GM10266 (cell line): Measurements from ENCODE around the gene GEMIN5.

Source experiments
- DNase-seq: peaks from one replicate; pipeline ENCODE4 v3.0.0; 2012; ENCODE audit errors: extremely low spot score
- CTCF ChIP-seq: IDR thresholded peaks from 2 replicates; pipeline ENCODE4 v1.5.1; 2012; ENCODE audit warnings: mild to moderate bottlenecking, low read depth; ENCODE audit not compliant: control insufficient read depth, insufficient read depth; ENCODE audit errors: missing control alignments

Gene GEMIN5

GRCh38 chr5:154970759-154971158 is 32.7 kb upstream of the GEMIN5 start:
- DNase-seq: no peak
- TF ChIP-seq CTCF: no peak

- TF ChIP-seq CTCF: no peak
- no peak for DNase-seq
These were observed 30.9 kb upstream of the GEMIN5 start for GRCh38 chr5:154968953-154969352.

GRCh38 chr5:154967421-154968024 is 29.5 kb upstream of the GEMIN5 start:
- DNase-seq: peak; percentile 6
- peak; percentile 40 for TF ChIP-seq CTCF

GRCh38 chr5:154966874-154967273 is 28.9 kb upstream of the GEMIN5 start:
- no peak for DNase-seq
- no peak for TF ChIP-seq CTCF

GRCh38 chr5:154966081-154966841 is 28.2 kb upstream of the GEMIN5 start:
- TF ChIP-seq CTCF: no peak
- no peak for DNase-seq

- no peak for TF ChIP-seq CTCF
- DNase-seq: peak; percentile 24
These were observed 24.5 kb upstream of the GEMIN5 start for GRCh38 chr5:154962494-154962893.

GRCh38 chr5:154956712-154957111 is 18.7 kb upstream of the GEMIN5 start:
- TF ChIP-seq CTCF: no peak
- DNase-seq: no peak
